ENCODE measurements around the gene MTUS2.

- TF ChIP-seq CTCF (IDR thresholded peaks at IDR 0.05) (no peak), EP300 (IDR thresholded peaks at IDR 0.05) (no peak)
Observed at GRCh38 chr13:29427937-29428309, 607.8 kb downstream of the MTUS2 start.

Data from suprapubic skin (tissue), 3 donors.